Caco-2 (cell line): ENCODE data around the gene ZNF500. TPM values are rescaled to one million over a fixed set of nuclear protein-coding genes. Genes with fewer than 3 reads are reported as not detected.

Source experiments
- BruUV-seq: library from RNA; stranded (reverse); fragments of 400-500 nt; replicated peaks from 2 replicates; lab custom pipeline; 2021; lab: Mats Ljungman, UMichigan
- CTCF ChIA-PET: fragments of 300-600 bp; sonication (Branson Sonifier 250); formaldehyde crosslinking; loops from one replicate; lab custom pipeline; 2022; ENCODE audit warnings: antibody characterized with exemption; lab: Charles Lee
- POLR2A ChIA-PET: fragments of 300-600 bp; sonication (Branson Sonifier 250); formaldehyde crosslinking; loops from one replicate; lab custom pipeline; 2022; ENCODE audit warnings: antibody characterized with exemption; lab: Charles Lee
- DNase-seq, 2 experiments: peaks; one replicate each; pipeline versions ENCODE4 v3.0.0 to v3.0.0-alpha.2; 2020 to 2022
- H3K27me3 ChIP-seq: replicated peaks from 2 replicates; pipeline ENCODE4 v1.6.0; 2011; ENCODE audit warnings: low read length; ENCODE audit not compliant: control insufficient read depth, insufficient read depth
- H3K36me3 ChIP-seq: 2 replicates; pipeline ENCODE4 v1.5.1; 2011; ENCODE audit warnings: low read length; ENCODE audit not compliant: control insufficient read depth, insufficient read depth
- H3K4me1 ChIP-seq: fragments of 250-450 bp; sonication (Bioruptor Pico); 2 replicates; pipeline ENCODE4 v1.5.1; 2020; ENCODE audit warnings: mild to moderate bottlenecking
- H3K4me3 ChIP-seq: 2 replicates; pipeline ENCODE4 v1.5.1; 2011; ENCODE audit warnings: low read depth, mild to moderate bottlenecking, control low read depth, low read length
- H3K9me3 ChIP-seq: fragments of 250-450 bp; sonication (Bioruptor Pico); 2 replicates; pipeline ENCODE4 v1.5.1; 2020; ENCODE audit warnings: mild to moderate bottlenecking, moderate library complexity
- H3K27ac Mint-ChIP-seq: one replicate; pipeline ENCODE4 v1.8.0; 2022; ENCODE audit warnings: mixed read lengths; ENCODE audit not compliant: unreplicated experiment
- H3K27me3 Mint-ChIP-seq: one replicate; pipeline ENCODE4 v1.8.0; 2022; ENCODE audit warnings: mixed read lengths; ENCODE audit not compliant: insufficient read depth, unreplicated experiment
- H3K36me3 Mint-ChIP-seq: one replicate; pipeline ENCODE4 v1.8.0; 2022; ENCODE audit warnings: mild to moderate bottlenecking, mixed read lengths; ENCODE audit not compliant: insufficient read depth, unreplicated experiment
- H3K4me1 Mint-ChIP-seq: one replicate; pipeline ENCODE4 v1.8.0; 2022; ENCODE audit warnings: low read depth, mixed read lengths; ENCODE audit not compliant: unreplicated experiment
- H3K4me3 Mint-ChIP-seq: one replicate; pipeline ENCODE4 v1.8.0; 2022; ENCODE audit warnings: mild to moderate bottlenecking, moderate library complexity, mixed read lengths; ENCODE audit not compliant: unreplicated experiment
- H3K9me3 Mint-ChIP-seq: one replicate; pipeline ENCODE4 v1.8.0; 2022; ENCODE audit warnings: mixed read lengths; ENCODE audit not compliant: unreplicated experiment
- CTCF ChIP-seq, 2 experiments: fragments of 200-600 bp in 1 of 2; IDR thresholded peaks; 1 replicate in 1 of 2; 2 replicates in 1 of 2; pipeline versions ENCODE4 v1.5.1 to v1.8.0; 2011 to 2022; ENCODE audit warnings: antibody characterized with exemption in 1 of 2, control low read depth in 1 of 2, inconsistent platforms in 1 of 2, low read depth in 1 of 2, low read length in 1 of 2, mild to moderate bottlenecking in 1 of 2, moderate library complexity in 1 of 2; ENCODE audit not compliant: insufficient read depth in 1 of 2, severe bottlenecking in 1 of 2, unreplicated experiment in 1 of 2
- intact Hi-C: fragments of 100-400 bp; cut with micrococcal nuclease; formaldehyde crosslinking; loops from one replicate; pipeline ENCODE4 v1.10.0; 2022; ENCODE audit not compliant: unreplicated experiment
- total RNA-seq: library from RNA; stranded (reverse); gene quantifications from 2 replicates; pipeline ENCODE4 v1.2.3, GENCODE V29; 2022

ZNF500 gene
- total RNA-seq, 1 experiment from 2014 or later, result 12.9 TPM

- CTCF ChIA-PET, result no interaction called here
- no peaks in the 10 kb centered on the region for H3K9me3 ChIP-seq
- no peak for DNase-seq
- no peaks in the 10 kb centered on the region for H3K36me3 ChIP-seq
- Mint-ChIP-seq H3K27me3 (no peaks in the 10 kb centered on the region), H3K4me3 (no peak overlapping the region), H3K4me1 (no peaks in the 10 kb centered on the region), H3K9me3 (no peaks in the 10 kb centered on the region), H3K27ac (no peak overlapping the region), H3K36me3 (peaks cover 25% of the 10 kb centered on the region)
- POLR2A ChIA-PET, result interaction anchor here (1.4 kb wide), 1 partner anchor 10 kb away, joined by 3 read pairs; the partner anchor contains the start of genes ANKS3 and DNAAF8
- TF ChIP-seq CTCF (IDR thresholded peaks at IDR 0.05; ENCODE audit: insufficient read depth in 1 of 2, low read depth in 1 of 2, low read length in 1 of 2, severe bottlenecking in 1 of 2, unreplicated experiment in 1 of 2), result no peak
- BruUV-seq, result no TSS peak
- intact Hi-C loops, result no loop called here
- H3K4me3 ChIP-seq, result no peak overlapping the region
- no peaks in the 10 kb centered on the region for H3K27me3 ChIP-seq
- H3K4me1 ChIP-seq, result no peaks in the 10 kb centered on the region
These were observed 42.2 kb downstream of the ZNF500 start for GRCh38 chr16:4724661-4725270.

- ChIA-PET POLR2A (interaction anchor here (1.4 kb wide), 1 partner anchor 11 kb away, joined by 3 read pairs; the partner anchor contains the start of genes ANKS3 and DNAAF8), CTCF (no interaction called here)
- H3K4me3 ChIP-seq, result no peak overlapping the region
- no peaks in the 10 kb centered on the region for H3K9me3 ChIP-seq
- no peaks in the 10 kb centered on the region for H3K36me3 ChIP-seq
- no TSS peak for BruUV-seq
- Mint-ChIP-seq H3K27me3 (no peaks in the 10 kb centered on the region), H3K27ac (no peak overlapping the region), H3K4me3 (no peak overlapping the region), H3K9me3 (no peaks in the 10 kb centered on the region), H3K4me1 (no peaks in the 10 kb centered on the region), H3K36me3 (peaks cover 16% of the 10 kb centered on the region)
- no peak for DNase-seq
- no peaks in the 10 kb centered on the region for H3K4me1 ChIP-seq
- no peaks in the 10 kb centered on the region for H3K27me3 ChIP-seq
- intact Hi-C loops, result no loop called here
- TF ChIP-seq CTCF (IDR thresholded peaks at IDR 0.05; ENCODE audit: insufficient read depth in 1 of 2, low read depth in 1 of 2, low read length in 1 of 2, severe bottlenecking in 1 of 2, unreplicated experiment in 1 of 2), result no peak
These were observed 43.7 kb downstream of the ZNF500 start for GRCh38 chr16:4723071-4723767.

- Mint-ChIP-seq H3K36me3 (peaks cover 18% of the 10 kb centered on the region), H3K27me3 (no peaks in the 10 kb centered on the region), H3K4me3 (no peak overlapping the region), H3K9me3 (no peaks in the 10 kb centered on the region), H3K27ac (no peak overlapping the region), H3K4me1 (no peaks in the 10 kb centered on the region)
- TF ChIP-seq CTCF (IDR thresholded peaks at IDR 0.05; ENCODE audit: insufficient read depth in 1 of 2, low read depth in 1 of 2, low read length in 1 of 2, severe bottlenecking in 1 of 2, unreplicated experiment in 1 of 2), result no peak
- intact Hi-C loops, result no loop called here
- POLR2A ChIA-PET, result no interaction called here
- H3K9me3 ChIP-seq, result no peaks in the 10 kb centered on the region
- CTCF ChIA-PET, result no interaction called here
- H3K36me3 ChIP-seq, result no peaks in the 10 kb centered on the region
- no TSS peak for BruUV-seq
- no peak for DNase-seq
- H3K4me1 ChIP-seq, result no peaks in the 10 kb centered on the region
- no peak overlapping the region for H3K4me3 ChIP-seq
- H3K27me3 ChIP-seq, result no peaks in the 10 kb centered on the region
These were observed 48.5 kb downstream of the ZNF500 start for GRCh38 chr16:4718466-4718865.
